WERI-Rb-1 (cell line): ENCODE data around the gene B4GALT3.
A peak's percentile ranks its signal among the peaks of the same experiment; 100 is the strongest.

ENCODE experiments used
- DNase-seq: peaks from one replicate; pipeline ENCODE4 v3.0.0-alpha.2; 2020
- H3K27ac ChIP-seq: fragments of 250-450 bp; sonication (Bioruptor Pico); 2 replicates; pipeline ENCODE4 v1.5.1; 2020; ENCODE audit warnings: mild to moderate bottlenecking, moderate library complexity
- H3K27me3 ChIP-seq: fragments of 250-450 bp; sonication (Bioruptor Pico); 2 replicates; pipeline ENCODE4 v1.5.1; 2021; ENCODE audit warnings: mild to moderate bottlenecking, low read depth, moderate library complexity; ENCODE audit not compliant: insufficient read depth, severe bottlenecking
- H3K36me3 ChIP-seq: fragments of 250-450 bp; sonication (Bioruptor Pico); 2 replicates; pipeline ENCODE4 v1.5.1; 2020; ENCODE audit warnings: mild to moderate bottlenecking, moderate library complexity
- H3K4me3 ChIP-seq: 2 replicates; pipeline ENCODE4 v1.5.1; 2011; ENCODE audit warnings: low read depth, mild to moderate bottlenecking, control low read depth, low read length
- H3K9me3 ChIP-seq: fragments of 250-450 bp; sonication (Bioruptor Pico); 2 replicates; pipeline ENCODE4 v1.5.1; 2021; ENCODE audit warnings: mild to moderate bottlenecking, moderate library complexity; ENCODE audit not compliant: severe bottlenecking
- TF ChIP-seq, protein P1 (sequence below): IDR thresholded peaks from 2 replicates; pipeline ENCODE4 v1.5.1; 2011; ENCODE audit warnings: low read depth, mild to moderate bottlenecking, control low read depth, inconsistent platforms, low read length

Gene B4GALT3

DNA sequence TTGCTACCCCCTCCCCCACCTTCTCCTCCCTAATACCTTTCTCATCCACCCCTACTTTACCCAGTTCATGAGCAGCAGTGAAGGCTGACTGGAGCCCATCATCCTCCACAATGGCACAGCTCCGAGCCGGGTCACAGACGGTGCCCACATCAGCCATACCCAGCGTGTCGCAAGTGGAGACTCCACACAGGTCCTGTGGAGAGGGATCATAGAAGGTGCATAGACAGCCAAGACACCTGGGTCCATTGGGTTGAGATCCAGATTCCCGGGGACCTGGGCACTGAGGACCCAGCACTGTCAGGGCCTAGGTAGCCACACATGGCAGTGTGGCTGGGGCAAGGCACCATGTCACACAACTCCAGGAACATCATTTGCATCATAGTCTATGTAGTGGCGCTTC, 18.8 kb upstream of the B4GALT3 start:
- Histone ChIP-seq H3K27ac (peak overlapping the region; percentile 96), H3K27me3 (no peaks in the 10 kb centered on the region), H3K36me3 (peaks cover 30% of the 10 kb centered on the region), H3K9me3 (no peaks in the 10 kb centered on the region), H3K4me3 (no peak overlapping the region)
- DNase-seq, result no peak
- TF ChIP-seq, protein P1, sequence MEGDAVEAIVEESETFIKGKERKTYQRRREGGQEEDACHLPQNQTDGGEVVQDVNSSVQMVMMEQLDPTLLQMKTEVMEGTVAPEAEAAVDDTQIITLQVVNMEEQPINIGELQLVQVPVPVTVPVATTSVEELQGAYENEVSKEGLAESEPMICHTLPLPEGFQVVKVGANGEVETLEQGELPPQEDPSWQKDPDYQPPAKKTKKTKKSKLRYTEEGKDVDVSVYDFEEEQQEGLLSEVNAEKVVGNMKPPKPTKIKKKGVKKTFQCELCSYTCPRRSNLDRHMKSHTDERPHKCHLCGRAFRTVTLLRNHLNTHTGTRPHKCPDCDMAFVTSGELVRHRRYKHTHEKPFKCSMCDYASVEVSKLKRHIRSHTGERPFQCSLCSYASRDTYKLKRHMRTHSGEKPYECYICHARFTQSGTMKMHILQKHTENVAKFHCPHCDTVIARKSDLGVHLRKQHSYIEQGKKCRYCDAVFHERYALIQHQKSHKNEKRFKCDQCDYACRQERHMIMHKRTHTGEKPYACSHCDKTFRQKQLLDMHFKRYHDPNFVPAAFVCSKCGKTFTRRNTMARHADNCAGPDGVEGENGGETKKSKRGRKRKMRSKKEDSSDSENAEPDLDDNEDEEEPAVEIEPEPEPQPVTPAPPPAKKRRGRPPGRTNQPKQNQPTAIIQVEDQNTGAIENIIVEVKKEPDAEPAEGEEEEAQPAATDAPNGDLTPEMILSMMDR, result no peak

DNA sequence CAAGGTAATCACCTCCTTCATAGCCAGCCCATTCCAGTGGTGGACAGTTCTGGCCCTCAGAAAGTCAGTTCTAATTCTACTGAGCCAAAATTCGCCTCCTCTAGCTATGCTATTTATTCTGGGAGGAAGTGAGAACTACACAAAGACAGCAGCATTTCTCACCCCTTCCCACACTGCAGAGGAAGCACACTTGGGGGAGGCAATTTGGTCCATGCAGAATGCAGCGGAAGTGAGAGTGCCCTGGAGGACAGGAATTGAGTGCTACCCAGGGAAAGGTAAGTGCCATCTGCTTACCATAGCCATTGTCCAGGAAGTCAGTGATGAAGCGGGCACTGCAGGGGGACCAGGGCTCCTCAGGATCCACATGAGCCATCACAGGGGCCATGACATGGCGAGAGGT, 17.9 kb upstream of the B4GALT3 start:
- no peak overlapping the region for H3K4me3 ChIP-seq

DNA sequence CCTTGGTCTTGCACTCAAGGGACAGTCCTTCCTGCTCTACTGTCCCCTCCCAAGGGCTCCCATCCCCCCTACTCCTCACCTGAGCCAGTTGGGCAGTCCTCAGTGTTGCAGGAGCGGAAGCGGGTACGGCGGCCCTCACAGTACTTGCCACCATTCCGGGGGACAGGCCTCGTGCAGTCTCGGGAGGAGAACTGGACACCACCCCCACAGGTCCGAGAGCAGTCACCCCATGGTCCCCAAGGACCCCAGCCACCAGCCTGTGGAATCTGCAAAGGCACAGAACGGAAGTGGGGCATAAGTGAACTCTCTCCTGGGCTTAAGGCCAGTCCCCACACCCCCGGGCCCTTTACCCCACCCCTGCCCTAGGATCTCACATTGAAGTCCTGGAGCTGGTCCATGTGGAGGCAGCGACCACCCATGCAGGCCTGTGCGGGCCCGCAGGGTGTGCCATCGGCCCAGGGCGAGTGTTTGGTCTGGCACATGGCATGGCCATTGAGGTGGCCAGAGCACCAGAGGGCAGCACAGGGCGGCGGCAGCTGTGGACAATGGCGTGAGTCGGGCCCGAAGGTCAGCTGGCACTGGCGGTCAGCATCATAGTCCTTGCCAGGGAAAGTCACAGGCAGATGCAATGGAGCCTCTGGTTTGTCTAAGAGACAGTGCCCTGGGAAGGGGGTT, 16.4 kb upstream of the B4GALT3 start:
- Histone ChIP-seq H3K9me3 (no peaks in the 10 kb centered on the region), H3K27ac (no peak overlapping the region), H3K4me3 (no peak overlapping the region), H3K27me3 (no peaks in the 10 kb centered on the region), H3K36me3 (peaks cover 34% of the 10 kb centered on the region)
- no peak for DNase-seq
- TF ChIP-seq, protein P1, result peak; percentile 23; the same call in 1 of the 2 replicates

More for the DNA sequence above, 17.9 kb upstream of the B4GALT3 start:
- TF ChIP-seq, protein P1, result no peak
- Histone ChIP-seq H3K36me3 (peaks cover 34% of the 10 kb centered on the region), H3K27ac (no peak overlapping the region), H3K27me3 (no peaks in the 10 kb centered on the region), H3K9me3 (no peaks in the 10 kb centered on the region)
- DNase-seq, result no peak

DNA sequence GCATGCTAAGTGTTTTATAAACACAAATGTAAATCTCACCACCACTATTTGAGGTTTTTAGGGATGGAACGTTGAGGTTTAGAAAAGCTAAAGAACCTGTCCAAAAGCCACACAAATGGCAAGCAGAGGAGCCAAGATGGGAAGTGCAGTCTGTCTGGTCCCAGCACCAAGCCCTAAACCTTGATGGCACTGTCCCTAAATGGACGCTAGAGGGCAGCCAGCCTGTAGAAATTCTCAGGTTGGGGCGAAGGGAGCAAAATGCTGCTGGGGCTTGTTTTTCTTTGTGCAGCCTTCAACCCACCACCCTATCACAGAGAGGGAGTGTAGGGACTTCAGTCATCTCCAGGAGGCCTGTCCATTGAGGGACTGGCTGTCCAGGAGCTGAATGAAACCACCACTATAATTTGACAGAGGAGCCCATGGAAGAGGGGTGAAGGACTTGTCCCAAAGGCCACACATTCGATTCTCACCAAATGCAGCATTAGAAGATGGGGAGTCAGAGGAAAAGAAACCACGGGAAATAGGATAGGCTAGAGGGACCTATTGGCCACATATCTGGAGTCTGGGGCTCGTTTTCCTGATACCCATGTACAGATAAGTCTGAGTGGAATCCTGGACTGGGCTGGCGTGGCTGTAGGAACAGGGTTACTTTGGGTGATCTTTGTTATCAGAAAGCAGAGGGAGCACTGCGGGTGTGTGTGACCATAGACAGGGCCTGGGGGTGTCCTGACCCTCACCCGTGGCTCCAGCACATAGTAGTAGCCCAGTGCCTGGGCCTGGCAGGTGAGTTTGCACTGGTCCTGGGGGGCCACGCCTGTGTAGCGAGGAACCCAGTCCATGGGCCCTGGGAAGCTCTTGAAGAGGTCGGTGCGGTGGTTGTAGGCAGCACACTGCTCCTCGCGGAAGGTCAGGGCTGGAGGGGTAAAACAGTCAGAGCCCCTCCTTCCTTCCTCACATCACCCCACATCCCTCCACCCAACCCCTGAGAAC, 15.5 kb upstream of the B4GALT3 start:
- H3K36me3 ChIP-seq, result peaks cover 34% of the 10 kb centered on the region
- H3K27ac ChIP-seq, result peak overlapping the region; percentile 48
- H3K4me3 ChIP-seq, result no peak overlapping the region
- peak; percentile 85 for DNase-seq
- TF ChIP-seq, protein P1, result peak; percentile 99
- no peaks in the 10 kb centered on the region for H3K27me3 ChIP-seq
- no peaks in the 10 kb centered on the region for H3K9me3 ChIP-seq

DNA sequence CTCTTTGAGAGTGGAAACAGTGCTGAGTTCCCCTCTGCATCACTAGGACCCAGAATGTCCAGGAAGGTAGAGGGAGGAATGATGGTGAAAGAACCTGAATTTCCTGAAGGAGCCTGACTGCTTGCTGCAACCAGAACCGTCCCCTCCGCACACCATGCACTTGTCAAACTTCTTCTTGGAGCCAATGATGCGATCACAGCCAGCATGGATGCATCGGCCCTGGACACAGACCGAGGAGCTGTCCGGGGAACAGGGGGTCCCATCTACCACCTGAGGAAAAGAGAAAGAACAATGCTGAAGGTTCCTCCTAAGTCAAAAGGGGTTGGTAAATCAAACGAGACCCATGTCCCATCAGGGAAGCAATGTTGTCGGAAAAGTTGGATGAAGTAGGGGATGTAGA, 14.7 kb upstream of the B4GALT3 start:
- no peak for DNase-seq
- Histone ChIP-seq H3K27me3 (no peaks in the 10 kb centered on the region), H3K4me3 (no peak overlapping the region), H3K27ac (no peak overlapping the region), H3K9me3 (no peaks in the 10 kb centered on the region), H3K36me3 (peaks cover 34% of the 10 kb centered on the region)
- TF ChIP-seq, protein P1, result no peak
